GDM1 (cell line): ENCODE data around the gene ZNF598.

Source experiments
- DNase-seq: peaks from one replicate; lab custom pipeline; 2025; lab: John Stamatoyannopoulos, UW

ZNF598 gene

DNA sequence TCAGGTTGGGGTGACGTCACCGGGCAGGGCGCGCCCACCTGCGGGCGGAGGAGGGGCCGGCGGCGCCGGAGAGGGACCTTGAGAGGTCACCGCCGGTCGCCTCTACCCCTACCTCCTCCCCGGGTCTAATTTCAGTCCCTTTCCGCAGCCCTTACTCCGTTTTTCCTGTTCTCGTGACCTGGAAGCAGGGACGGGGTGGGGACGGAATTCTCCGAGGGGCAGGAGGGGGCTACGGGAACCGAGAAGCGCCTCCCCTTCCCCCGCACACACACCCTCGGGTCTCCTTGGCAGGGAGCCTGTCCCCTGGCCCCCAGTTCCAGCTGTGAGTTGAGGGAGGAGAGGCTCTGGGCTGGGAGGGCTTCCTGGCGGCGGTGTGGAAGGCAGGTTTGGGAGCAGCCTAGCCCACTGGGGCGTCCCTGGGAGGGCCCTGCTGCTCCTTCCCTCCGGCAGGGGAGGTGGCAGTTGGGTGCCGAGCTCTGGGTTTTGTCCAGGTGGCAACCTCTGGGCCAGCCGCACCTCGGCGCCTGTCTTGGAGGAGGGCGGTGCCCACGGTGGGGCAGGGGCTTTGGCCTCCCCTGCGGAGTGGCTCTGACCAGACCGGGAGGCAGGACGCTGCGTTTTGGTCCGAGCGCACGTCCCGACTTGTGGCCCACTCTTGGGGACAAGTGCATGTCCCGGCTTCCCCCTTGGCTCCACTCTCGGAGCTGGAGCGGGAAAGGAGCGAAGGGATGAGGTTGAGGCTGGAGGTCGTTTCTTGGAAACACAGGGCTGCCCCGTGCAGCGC lies 19.1 kb downstream of the ZNF598 start:
- DNase-seq, result no peak

DNA sequence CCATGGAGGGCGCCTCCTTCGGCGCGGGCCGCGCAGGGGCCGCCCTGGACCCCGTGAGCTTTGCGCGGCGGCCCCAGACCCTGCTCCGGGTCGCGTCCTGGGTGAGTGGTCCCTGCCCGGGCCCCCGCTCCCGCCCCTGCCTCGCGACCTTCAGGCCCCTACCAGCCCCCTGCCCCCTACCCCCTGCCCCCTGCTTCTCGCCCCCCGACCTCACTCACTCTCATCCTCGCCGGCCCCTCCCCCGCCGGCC lies 19.6 kb downstream of the ZNF598 start:
- DNase-seq, result no peak

DNA sequence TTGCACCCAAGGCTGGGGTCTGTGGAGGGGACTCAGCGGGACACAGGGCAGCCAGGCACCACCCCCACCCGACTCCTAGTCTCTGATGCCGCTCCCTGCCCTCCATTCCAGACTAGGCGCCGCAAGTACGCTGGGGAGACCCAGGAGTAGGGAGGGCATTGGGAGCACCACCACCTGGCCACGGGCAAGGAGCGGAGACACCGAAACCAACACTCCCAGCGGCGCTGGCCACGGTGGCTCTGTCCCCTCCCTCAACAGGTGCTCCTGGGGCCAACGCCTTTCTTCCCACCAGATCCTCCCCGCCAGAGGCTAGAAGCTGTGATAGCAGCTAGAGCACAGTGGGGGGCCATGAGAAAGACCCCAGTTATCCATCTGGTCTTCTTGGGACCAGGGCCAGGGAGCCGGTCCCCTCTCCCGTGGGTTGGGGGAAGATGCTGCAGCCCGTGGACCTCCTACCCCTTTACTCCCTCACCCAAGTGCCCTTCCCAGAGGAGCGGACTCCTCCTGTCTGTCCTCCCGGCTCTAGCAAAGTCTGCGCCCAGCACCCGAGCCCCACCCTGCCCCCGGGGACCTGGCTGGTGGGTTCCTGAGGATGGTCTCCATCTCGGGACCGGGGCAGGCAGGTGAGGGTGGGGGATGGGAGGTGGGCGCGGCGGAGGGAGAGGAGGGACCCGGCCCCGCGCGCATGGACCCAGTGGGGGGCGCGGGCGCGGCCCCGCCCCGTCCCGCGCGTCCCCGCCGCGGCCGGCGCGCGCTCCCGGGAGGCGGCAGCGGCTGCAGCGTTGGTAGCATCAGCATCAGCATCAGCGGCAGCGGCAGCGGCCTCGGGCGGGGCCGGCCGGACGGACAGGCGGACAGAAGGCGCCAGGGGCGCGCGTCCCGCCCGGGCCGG lies 20.2 kb downstream of the ZNF598 start, which contains the start of gene SYNGR3:
SYNGR3 (plus strand) TSS at position 762 of the 892 bp plus-strand sequence. CDS start 133 bp downstream, outside the sequence.
- no peak for DNase-seq

DNA sequence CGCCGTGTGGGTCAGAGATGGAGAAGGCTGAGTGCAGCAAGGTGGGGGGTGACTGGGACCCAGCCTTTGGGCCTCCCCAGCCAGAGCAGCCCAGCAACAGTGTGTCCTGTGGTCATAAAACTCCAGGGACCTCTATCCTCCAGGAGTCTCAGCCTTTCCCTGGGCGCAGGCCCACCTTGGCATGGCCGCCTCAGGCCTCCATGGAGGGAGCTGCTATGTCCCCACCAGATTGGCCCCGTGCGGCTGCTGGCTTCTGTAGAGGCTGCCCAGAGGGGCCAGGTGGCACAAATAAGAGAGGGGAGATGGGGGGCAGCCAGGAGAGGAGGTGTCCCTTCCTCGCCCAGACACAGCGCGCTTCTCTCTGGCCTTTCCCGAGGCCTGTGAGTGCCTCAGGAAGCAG lies 22.4 kb downstream of the ZNF598 start:
- DNase-seq, result no peak

DNA sequence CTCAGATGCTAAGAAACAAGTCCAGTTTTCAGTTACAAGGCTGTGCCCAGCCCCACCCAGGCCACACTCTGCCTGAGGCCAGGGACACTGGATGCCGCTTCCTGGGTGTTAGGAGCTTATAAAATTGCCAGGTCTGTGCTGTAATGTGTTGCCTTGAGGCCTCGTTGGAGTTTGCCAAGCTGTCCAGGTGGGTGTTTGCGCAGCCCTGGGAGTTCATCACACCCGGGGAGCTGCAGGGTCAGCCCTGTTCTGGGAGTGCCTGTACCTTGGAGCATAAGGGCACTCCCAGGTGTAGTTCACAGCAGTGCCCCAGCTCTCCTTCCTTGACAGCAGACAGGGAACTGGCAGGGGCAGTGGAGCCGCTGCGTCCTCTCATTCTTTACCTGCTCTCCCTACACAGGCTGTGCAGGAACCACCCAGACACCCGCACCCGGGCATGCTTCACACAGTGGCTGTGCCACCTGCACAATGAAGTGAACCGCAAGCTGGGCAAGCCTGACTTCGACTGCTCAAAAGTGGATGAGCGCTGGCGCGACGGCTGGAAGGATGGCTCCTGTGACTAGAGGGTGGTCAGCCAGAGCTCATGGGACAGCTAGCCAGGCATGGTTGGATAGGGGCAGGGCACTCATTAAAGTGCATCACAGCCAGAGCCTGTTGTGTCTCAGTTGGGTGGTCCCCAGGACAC lies 24.0 kb downstream of the ZNF598 start:
- DNase-seq, result no peak

DNA sequence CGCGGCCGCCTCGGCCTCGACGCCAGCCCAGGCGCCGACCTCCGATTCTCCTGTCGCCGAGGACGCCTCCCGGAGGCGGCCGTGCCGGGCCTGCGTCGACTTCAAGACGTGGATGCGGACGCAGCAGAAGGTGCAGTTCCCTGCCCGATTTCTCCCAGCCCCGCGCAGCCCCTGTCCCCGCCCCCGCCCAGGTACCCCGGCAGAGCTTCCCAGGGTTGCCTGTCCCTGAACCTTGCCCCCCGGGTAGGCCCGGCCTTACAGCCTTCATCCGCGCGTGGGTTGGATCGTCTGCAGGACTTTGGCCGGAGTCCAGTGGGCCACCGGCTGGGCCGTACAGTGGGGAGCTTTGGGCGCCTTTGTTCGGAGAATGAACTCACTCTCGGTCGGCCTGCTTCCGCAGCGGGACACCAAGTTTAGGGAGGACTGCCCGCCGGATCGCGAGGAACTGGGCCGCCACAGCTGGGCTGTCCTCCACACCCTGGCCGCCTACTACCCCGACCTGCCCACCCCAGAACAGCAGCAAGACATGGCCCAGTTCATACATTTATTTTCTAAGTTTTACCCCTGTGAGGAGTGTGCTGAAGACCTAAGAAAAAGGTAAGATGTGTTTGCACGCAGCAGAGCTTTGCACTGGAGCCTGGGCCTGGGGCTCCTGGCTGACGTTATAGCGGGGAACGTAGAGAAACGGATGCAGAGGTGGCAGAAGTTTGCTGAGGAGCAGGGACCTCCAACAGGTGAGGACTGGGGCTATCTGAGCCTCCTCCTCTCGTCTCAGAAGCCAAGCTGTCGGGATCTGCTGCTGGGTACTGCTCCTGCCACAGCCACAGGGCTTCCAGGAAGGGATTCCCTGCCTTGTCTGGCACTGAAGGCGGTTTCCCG lies 25.0 kb downstream of the ZNF598 start:
- no peak for DNase-seq

DNA sequence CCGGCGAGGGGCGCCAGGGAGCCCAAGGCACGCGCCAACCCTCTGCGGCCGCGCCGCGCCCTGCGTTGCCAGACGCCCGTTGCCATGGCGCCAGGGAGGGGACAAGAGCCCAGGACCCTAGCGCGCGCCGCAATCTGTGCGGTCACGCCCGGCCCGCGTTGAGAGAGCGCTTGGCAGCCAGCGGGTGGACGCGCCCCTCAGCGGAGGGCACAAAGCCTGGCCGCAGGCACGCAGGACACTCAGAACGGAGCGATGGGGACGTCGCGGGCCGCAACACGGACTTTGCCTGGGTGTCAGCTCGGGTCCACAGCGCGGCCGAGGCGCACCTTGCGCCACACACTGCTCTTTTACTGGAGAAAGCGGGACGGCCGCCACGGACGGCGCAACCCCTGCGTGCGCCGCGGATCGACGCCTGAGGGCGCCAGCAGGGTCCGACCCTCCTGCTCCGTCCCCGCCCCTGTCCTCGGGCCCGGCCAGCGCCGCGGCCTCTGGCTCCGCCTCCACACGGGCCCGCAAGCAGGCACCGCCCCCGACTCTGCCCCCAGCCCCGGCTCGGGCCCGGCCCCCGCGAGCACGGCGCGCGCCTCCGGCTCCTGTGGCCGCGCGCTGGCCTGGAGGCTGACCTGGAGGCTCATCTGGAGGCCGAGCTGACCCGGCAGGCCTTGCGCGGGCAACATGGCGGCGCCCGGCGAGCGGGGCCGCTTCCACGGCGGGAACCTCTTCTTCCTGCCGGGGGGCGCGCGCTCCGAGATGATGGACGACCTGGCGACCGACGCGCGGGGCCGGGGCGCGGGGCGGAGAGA lies 25.9 kb downstream of the ZNF598 start, which contains the start of gene GFER:
GFER (plus strand) TSS at position 650 of the 803 bp plus-strand sequence; CDS start at position 676, 26 bp downstream.
- DNase-seq, result peak; percentile 92

DNA sequence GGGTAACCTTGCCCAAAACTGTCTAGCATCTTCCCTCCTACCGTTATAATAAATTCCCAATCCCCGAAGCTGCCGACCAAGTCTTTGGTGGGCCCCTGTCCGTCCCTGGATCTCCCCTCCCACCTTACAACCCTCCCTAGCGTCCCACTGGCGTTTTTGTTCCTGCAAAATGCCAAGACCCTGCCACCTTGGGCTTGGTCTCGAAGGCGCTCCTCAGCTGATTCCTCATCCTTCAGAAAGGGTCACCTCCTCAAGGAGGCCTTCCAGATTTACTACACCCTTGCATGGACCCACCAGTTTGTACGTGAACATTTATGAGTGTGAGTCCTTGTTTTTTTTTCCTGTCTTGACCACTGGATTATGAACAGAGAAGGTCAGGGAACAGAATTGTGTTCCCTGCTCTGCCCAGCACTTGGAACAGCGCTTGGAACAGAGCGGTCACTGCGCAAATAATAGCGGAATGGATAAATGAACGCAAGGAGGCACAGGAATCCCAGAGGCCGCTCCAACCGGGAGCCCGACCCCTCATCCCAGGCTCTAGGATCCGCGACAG lies 26.6 kb downstream of the ZNF598 start:
- no peak for DNase-seq

DNA sequence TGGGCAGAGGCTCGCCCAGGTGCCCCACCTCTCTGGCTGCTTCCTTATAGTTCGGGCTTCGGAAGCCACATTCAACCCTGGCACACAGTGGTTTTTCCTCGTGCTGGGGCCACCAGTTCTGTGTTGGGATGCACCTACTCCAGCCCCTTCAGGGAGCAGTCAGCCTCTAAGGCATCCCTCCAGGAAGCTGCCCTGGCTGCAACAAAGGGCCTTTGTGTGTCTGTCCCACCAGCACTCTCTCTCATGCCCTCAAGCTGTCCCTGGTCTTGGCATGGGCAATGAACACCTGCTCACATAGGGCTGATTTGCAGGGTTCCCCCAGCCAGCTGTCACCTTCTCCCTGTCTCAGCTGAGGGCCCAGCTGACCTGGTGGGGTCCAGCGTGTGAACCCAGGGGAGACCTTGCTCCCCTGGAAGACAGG lies 27.6 kb downstream of the ZNF598 start:
- no peak for DNase-seq

DNA sequence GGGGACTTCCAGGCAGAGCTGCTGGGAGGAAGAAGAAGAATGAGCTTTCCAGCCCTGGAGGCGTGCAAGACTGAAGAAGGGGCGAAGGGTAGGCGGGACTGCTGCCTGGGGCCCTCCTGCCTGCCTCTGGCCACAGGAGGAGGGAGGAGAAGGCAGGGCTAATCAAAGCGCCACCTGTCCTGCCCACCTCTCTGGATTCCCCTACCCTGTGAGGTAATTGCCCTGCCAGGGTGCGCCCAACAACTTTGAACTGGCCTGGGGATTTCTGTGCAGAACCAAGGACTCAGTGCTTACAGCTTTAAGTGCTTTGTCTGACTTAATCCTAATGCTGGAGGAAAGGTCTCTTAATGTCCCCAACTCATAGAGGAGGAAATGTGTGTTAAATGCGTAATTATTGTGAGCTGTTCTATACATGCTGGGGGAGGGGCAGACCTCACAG lies 28.2 kb downstream of the ZNF598 start, which contains the start of gene NOXO1:
NOXO1 (minus strand) TSS at position 72 of the 439 bp plus-strand sequence. CDS start 290 bp downstream, outside the sequence.
- DNase-seq, result no peak

DNA sequence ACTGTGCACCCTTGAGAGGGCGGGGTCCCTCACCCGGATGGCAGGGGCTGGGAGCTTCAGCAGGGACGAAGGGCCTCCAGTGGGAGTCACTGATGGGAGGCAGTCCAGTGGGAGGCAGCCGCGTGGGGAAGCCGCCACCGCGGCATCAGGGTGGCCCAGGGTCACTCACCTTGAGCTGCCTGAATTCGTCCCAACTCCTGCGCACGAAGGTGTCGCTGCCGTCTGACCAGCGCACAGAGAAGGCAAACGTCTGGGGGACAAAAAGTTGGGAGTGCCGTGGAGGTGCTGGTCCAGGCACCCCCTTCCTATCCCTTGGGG lies 28.9 kb downstream of the ZNF598 start:
- DNase-seq, result no peak

DNA sequence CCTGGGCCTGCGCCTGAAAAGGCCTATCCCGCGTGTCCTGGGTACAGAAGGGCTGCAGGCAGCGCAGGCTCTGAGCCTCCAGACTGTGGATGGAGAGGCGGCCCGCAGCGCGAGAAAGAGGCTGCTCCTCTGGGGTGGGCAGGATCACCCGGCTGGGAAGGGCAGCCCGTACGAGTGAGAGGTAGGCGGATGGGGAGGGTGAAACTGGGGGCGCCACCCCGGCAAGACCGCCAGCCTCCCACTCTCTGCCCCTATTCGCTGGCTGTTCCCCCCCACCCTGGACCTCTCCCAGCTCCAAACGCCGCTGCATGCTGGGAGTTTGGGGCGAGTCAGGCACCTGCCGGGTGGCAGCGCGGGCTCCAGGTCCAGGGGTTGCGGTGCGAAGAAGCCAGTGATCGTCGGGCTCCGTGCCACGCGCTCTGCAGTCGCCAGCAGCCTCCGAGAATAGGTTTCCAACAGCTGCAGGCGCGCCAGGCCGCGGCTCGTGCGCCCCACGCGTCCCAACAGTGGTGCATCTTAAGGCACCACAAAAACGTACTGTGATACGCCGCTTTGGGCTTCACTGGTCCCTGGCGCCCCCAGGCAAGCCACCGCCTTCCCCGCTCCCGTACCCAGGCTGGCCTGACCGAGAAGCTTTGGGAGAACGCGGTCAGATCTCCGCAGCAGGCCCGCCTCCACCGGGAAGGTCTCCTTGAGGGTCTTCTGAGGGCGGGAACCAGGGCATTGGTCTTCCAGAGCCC lies 29.4 kb downstream of the ZNF598 start:
- no peak for DNase-seq

DNA sequence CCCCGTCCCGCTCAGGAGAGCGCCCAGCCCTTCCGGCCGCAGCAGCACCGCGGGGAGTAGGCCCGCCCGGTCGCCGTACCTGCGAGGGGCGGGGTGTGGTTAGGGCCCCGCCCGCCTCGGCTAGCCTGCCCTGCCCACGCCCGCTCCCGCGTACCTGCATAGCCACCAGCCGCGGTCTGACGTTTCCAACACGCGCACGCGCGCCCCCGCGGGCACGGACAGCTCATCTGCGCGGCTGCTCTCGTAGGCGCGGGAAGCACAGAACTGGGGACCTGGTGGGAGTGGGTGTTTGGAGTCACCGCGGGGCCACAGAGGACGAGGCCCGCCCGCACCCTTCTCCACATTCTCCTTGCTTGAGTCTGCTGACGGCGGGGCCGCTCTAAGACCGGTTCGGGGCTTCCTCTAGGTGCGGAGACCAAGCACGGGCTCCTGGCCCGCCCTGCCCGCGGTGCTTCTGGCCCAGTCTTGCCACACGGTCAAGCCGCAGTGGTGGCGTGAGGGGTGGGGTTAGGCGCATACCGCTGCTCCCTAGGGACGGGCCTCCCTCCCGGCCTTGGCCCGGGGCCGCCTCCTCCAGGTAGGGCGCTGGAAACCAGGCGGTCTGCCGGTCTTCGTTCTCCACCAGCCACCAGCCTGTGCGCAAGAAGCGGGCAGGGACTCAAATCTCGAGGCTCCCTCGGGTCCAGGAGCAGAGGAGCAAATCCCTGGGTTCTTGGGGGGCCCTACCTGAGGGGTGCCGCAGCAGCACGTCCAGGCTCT lies 30.2 kb downstream of the ZNF598 start:
- DNase-seq, result no peak

DNA sequence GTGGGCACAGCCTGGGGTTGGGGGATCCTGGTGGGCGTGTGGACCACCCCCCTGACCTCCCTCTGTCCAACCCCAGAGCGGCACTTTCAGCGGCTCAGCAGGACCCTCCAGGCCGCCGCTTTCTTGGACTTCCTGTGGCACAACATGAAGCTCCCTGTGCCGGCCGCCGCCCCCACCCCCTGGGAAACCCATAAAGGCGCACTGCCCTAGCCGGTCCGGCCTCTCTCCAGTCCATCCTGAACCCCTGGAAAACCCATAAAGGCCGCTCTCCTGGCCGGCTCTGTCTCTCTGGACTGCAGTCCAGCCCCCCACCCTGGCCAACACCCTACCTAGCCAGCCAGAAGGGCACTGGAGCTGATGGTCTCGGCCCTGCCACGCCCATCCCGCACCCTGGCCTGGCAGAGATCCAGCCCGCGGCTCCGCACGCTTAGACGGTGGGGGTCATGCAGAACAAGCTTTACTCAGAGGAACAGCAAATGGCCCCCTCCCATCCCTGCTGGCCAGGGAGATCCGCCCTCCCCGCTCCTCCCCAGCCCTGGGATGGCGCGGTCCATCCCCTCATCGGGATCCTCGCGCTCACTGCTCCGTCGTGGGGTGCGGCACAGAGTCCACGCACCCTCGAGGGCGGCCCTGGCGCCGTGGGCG lies 31.0 kb downstream of the ZNF598 start:
- DNase-seq, result no peak

DNA sequence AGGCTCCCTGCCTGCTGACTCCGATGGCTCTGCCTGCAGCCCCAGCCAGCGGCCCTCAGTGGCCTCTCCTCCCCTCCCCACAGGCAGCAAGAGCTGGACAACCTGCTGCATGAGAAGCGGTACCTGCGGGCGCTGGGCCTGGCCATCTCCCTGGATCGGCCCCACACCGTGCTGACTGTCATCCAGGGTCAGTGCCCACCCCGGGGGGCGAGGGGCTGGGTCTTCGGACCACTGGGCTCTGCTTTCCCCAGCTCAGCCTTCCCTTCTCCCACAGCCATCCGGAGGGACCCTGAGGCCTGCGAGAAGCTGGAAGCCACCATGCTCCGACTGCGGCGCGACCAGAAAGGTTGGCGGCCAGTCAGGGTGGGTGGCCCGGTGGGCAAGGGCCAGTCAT lies 31.7 kb downstream of the ZNF598 start:
- no peak for DNase-seq

DNA sequence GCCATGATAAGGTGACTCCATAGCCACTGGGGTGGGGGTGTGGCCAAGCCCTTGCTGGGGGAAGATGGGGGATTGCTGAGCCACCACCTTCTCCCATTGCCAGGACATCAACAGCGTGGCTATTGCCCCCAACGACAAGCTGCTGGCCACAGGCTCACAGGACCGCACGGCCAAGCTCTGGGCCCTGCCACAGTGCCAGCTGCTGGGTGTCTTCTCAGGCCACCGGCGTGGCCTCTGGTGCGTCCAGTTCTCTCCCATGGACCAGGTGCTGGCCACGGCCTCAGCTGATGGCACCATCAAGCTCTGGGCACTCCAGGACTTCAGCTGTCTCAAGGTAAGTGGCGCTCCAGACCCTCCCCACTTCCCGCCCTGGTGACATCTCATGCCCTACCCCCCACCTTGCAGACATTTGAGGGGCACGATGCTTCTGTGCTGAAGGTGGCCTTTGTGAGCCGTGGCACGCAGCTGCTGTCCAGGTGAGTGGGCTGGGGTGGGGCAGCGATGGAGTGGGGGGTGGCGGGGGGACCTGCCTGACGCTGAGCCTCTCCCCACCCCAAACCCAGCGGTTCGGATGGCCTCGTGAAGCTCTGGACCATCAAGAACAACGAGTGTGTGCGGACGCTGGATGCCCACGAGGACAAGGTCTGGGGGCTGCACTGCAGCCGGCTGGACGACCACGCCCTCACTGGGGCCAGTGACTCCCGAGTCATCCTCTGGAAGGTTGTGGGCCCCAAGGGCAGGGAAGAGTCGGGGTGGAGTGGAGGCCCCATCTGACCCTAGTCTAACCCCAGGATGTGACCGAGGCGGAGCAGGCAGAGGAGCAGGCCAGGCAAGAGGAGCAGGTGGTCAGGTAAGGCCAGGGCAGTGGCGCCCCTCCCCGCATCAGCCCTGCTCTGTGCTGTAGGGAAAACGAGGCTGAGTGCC lies 32.4 kb downstream of the ZNF598 start:
- DNase-seq, result no peak

DNA sequence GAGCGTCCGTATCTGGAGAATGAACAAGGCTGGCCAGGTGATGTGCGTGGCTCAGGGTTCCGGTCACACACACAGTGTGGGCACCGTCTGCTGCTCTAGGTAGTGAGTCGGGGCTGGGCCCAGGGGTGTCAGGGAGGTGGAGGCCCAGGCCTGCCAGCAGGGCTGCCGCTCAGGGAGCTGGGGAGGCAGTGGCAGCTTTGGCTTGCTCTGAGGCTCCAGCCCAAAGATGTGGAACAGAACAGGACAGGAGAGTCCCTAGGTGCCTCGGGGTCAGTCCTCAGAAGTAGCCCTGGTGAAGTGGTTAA lies 33.5 kb downstream of the ZNF598 start:
- no peak for DNase-seq
